Measurements from ENCODE around the gene SPAG8.

SPAG8 gene

GRCh38 chr9:35839926-35840325 is 27.9 kb upstream of the SPAG8 start:
- no peak for DNase-seq (ENCODE audit: low read depth in 2 of 2)

DNA sequence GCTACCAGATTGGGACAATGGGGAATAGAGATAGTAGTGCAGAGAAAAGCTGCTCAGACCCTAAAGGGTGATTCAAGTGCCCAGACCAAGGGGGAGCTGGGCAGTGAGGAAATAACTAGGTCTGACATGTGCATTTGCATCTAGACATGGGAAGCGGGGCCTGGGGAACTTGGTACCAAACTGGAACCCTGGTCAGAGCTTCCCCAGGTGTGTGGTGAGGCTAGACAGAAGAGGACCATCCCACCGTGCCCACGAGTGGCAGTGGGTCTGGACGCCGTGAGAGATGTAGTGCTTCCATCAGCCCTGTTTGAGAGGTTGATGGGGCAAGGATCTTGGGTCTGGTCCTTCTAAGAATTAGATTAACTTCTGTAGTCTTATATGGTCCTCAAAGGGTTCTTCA is 24.5 kb upstream of the SPAG8 start:
- DNase-seq (ENCODE audit: low read depth in 2 of 2) = no peak

DNA sequence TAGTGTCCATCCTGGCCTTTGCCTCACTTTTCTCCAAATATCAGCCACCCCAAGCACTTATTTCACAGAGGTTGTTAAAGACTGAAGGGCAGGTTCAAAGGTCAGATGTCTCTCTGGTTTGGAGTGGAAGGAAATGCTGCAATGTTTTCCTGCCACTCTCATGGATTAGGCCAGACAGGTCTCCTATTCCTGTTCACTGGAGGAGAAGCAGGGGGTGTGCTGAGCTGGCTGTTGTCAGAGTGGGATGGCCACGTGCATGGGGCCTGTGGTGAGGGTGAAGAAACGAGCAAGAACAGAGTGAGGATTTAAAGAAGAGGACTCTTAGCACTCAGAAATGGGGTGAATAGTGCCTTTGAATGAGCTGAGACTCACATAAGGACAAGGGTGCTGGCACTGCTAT is 23.7 kb upstream of the SPAG8 start:
- no peak for DNase-seq (ENCODE audit: low read depth in 2 of 2)

DNA sequence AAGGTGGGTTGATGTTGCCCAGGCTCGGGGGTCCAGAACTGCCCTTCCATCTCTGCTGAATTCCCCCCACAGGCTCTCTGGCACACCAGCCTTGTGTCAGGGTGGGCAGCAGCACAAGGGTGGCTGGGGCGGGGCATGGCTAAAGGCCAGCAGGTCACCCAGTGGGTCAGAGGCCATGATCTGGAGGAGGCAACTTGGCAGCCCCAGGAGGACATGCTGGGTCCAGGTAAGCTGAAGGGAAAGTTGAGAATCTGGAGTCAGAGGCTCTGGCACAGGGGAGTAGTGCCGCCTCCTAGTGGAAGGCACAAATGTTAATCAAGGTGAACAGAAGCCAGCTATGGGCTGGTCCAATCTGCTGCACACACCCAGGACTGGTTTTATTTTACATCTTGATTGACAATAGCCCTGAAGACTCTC is 23.2 kb upstream of the SPAG8 start:
- DNase-seq (ENCODE audit: low read depth in 2 of 2) = no peak

DNA sequence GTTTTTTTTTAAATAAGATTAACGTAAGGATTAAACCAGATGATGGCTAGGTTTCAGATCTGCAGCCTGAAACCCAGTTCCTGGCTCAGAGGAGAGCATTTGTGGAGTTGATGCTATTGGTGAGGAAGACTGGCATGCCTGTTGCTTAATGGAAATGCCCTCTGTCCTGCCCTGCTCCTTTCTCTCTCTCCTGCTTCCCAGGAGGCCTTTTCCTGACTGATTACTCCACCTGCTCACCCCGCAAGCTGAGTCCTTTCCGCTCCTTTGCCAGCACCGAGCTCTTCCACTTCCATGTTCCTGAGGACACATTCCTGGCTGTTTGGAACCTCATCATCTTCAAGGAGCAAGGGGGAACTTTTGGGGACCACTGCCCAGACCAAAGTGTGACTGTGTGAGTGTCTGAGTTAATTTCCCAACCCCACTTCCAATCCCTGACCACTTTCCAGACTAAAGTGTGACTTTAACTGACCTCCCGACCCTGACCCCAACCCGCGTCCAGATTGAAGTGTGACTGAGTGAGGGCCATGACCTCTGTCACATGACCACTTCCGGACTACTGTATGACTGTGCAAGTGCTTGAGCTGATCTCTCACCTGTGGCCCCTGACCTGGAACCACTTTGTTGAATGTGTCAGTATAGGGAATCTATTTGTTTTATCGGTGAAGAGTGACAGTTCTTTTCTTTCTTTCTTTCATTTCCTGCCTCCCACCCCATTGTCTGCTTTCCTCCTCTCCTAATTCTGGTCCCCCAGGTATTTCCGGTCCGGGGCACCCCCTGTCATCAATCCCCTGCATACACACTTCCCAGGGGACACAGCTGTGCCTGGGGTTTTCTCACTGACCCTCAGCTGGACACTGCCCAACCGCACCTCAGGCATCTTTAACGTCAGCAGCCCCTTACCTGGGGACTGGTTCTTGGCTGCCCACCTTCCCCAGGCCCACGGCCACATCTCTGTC is 22.5 kb upstream of the SPAG8 start:
- no peak for DNase-seq (ENCODE audit: low read depth in 2 of 2)

DNA sequence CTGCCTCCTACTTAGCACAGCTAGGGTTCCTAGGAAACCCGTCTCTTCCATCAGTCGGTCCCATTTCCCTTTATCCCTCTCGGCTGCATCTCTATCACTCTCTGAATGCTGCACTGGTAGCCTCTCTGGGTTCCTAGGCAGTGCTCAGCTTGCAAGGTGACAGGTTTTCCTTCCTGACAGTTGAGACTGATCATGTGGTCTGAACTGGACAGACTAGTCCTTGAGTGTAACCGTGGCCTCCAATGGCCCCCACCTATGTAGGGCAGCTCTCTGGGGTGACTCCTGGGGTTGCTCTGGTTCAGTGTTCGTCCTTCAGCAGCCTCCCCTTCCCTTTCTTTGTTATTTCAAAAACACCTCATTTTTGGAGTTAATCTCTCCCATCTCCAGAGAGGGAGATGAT is 20.8 kb upstream of the SPAG8 start:
- DNase-seq (ENCODE audit: low read depth in 2 of 2) = no peak

- DNase-seq (ENCODE audit: low read depth in 2 of 2) = no peak
These were observed 19.0 kb upstream of the SPAG8 start for GRCh38 chr9:35831040-35831439.

GRCh38 chr9:35829764-35830096 is 17.7 kb upstream of the SPAG8 start:
- DNase-seq (ENCODE audit: low read depth in 2 of 2) = no peak

- DNase-seq (ENCODE audit: low read depth in 2 of 2) = peak; percentile 85 to 90
These were observed 17.2 kb upstream of the SPAG8 start, which contains the start of gene TMEM8B for GRCh38 chr9:35829084-35829763. Gene TMEM8B (plus strand): TSS chr9:35829228. CDS start chr9:35829448, 220 bp downstream.

DNA sequence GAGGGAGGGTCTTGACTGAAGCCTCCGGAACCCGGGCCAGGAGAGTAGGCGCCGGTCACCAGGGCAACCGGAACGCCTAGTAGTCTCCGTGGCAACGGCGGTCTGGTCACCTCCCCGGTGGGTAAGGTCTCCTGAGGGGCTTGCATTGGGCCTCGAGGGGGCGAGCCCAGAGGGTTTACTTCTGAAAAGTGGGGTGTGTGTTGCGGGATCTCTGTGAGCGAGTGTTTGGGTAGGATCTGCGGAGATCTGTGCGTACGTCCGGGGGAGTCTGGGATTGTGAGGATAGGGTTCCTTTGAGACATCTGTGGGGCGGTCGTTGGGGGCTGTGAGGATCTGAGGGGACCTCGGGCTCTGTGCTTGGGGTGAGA is 16.6 kb upstream of the SPAG8 start, which contains the start of gene FAM221B:
Gene FAM221B, minus strand, starts transcription at position 17 of the 368 bp plus-strand sequence. CDS start 2,571 bp downstream, outside the sequence.
- DNase-seq (ENCODE audit: low read depth in 2 of 2) = no peak

GRCh38 chr9:35827486-35827885 is 15.4 kb upstream of the SPAG8 start:
- DNase-seq (ENCODE audit: low read depth in 2 of 2) = no peak

DNA sequence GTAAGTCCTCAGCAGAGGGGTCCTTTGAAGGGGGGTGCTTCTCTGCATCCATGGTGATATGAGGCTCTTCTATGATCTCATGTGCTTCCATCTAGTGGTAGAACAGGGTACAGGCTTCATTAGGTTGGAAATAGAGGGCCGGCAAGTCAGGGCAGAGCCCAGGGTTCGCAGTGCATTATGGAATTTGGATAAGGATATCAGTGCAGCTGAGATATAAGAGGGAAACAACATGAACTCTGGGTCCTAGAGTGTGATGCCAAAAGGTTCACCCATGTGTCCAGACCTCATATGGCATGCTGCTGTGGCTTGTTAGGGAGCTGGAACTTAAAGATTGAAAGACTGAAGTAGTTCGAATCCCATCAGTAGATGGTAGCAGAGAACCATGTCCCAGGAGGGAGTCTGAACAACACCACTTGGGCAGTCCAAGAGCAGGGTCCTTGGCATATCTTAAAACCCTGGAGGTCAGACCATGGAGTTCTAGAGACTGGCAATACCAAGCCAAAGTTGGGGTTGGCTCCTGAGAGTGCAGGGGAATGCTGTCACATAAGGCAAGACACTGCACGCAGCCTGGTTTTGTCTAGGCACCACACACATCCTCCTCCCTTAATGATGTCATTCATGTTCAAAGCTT is 14.1 kb upstream of the SPAG8 start:
- DNase-seq (ENCODE audit: low read depth in 2 of 2) = no peak

GRCh38 chr9:35822926-35823325 is 10.9 kb upstream of the SPAG8 start:
- DNase-seq (ENCODE audit: low read depth in 2 of 2) = no peak

DNA sequence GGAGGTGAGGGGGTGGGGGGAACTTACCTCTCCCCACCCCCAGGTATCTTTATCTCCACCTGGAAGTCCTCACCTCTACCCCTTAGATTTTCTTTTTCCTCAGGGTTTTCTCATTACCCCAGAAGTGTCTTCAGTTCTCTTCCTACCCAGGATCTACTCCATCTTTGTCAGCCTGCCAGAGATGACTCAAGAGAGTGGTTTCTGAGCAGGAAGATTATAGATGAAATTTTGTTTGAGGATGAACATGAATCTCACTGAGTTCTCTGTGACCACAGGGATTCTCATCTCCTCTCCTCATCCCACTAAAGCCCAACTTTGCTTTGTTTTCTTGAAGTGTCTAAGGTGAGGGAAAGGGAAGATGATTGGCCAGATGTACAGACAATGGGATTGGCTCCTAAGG is 8.0 kb upstream of the SPAG8 start:
- DNase-seq (ENCODE audit: low read depth in 2 of 2) = no peak

DNA sequence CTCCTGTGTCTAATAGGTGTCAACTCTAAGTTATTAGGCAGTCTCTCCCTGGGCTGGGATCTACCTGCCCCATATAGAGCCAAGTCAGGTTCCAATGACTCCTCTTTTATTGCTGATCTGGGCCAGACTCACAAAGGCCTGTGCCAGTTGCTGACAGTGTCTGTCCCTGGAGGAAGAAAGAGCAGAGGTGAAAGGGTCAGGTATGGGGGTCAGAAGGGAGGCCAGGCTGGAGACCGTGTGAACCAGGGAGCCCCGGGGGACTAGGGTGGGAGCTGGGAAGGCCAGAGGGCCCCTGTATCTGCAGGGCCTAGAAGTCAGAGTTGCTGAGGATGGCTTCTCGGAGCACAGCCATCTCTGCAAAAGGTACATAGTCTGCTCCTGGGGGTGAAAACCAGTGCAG is 6.3 kb upstream of the SPAG8 start:
- DNase-seq (ENCODE audit: low read depth in 2 of 2) = no peak

DNA sequence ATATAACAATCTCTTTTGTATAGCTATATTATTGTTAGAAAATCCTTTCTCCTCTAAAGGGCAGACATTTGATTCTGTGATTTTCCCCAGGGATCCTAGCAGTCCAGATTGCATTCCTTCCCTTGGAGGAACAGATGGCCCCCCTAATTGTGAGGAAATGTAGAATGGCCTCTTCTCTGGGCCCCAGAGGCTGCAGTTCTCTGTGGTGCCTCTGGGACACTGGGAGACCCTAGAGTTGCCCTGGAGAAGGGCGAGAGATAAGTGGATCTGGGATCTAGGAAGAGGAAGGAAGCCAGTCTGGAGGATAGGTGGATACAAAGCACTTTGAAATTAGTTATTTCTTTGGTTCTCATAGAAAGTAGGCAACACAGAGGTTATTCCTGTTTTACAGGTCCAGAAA is 4.6 kb upstream of the SPAG8 start:
- DNase-seq (ENCODE audit: low read depth in 2 of 2) = no peak

DNA sequence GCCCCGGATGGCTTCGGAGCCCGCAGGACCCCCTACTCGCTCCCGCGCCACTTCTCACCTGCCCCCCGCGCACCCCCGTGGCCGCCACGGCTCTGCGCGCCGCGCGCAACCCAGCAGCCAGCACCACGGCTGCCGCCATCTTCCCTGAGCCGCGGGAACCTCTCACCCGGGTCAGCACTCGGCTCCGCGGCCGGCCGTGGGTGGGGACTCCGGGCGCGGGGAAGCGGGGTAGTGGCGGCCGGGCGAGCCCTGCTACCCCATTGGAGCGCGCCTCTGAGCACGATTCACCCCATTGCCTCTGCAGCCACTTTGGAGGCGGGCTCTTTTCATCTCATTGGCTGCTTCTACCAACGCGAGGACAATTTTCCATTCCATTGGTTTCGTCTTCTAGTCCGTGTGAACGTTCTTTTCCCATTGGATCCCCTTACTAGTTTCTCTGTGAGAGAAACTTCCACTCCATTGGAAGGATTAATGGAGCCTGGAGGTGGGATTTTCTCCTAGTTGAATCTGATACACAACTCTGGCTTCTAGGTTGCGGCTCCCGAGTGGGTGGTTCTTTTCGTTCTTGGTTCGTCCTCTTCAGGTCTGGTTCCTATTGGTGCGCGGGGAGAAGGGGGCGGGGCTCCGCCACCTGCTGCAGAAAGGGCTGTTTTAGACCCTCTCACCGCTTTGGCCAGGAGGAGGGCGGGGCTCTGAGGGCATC is 2.9 kb upstream of the SPAG8 start, which contains the start of gene HINT2:
Gene HINT2, minus strand, starts transcription at position 202 of the 703 bp plus-strand sequence. Its CDS starts 63 bp downstream, at position 139.
- DNase-seq (ENCODE audit: low read depth in 2 of 2) = peak; percentile 94 to 98

- no peak for DNase-seq (ENCODE audit: low read depth in 2 of 2)
These were observed 2.2 kb upstream of the SPAG8 start for GRCh38 chr9:35814106-35814840.

DNA sequence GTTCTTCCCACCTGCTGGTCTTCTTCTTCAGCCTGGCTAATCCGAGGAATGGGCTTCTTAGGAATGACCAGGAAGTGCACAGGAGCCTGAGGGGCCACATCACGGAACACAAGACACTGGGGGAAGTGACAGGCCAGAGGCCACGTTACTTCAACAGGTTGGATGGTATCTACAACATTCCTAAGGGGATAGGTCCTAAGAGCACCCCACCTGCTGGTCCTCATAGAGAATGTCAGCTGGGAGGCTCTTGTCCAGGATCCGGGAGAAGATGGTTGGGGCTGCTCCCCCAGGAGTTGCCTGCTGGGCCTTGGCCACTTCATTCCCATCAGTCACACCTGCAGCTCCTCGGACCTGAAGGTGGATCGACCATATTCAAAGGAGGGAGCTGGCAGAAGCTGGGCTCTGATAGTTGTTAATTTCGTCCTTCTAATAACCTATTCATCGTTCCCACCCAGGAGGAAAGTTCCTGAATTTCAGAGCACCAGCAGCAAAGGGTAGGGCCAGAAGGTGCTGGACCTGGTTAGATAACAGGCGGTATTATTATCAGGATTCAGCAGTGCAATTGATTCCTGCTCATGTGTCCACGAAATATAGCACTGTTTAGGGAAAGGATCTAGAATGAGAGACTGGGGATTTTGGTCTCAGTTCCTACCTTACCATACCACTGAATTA is 1.5 kb upstream of the SPAG8 start:
- no peak for DNase-seq (ENCODE audit: low read depth in 2 of 2)

- DNase-seq (ENCODE audit: low read depth in 2 of 2) = no peak
These were observed 559 bp downstream of the SPAG8 start for GRCh38 chr9:35811381-35812024.
